NCI-H146 treated with DMSO at 0.1 percent for 48 hours (cell line): Measurements from ENCODE around the gene VIT.
A peak's percentile ranks its signal among the peaks of the same experiment; 100 is the strongest.

Source experiments
- DNase-seq: peaks from one replicate; lab custom pipeline; 2025; ENCODE audit not compliant: unreplicated experiment; lab: John Stamatoyannopoulos, UW

VIT gene

DNA sequence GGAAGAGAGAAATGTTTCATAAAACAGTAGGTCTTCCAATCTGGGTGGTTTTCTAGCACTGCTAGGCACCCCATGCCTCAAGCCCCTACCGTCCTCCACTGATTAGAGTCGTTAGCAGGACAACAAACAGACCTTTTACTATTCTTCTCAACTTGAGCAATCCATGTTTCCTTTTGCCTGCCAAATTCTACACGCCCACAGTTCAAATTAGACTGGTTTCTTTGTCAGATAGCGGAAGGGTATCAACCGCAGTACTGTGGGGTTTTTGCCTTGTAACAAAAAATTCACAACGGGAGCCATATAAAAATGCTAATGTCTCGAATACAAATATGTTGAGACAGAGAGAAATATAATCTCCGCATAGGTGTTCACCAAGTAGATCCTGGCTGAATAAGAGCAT lies 59.9 kb downstream of the VIT start:
- no peak for DNase-seq

- no peak for DNase-seq
Measured at GRCh38 chr2:36762764-36763490, 66.4 kb downstream of the VIT start.

GRCh38 chr2:36769106-36769505 lies 72.6 kb downstream of the VIT start:
- no peak for DNase-seq

- DNase-seq = no peak
Measured at GRCh38 chr2:36770542-36771287, 74.2 kb downstream of the VIT start.

DNA sequence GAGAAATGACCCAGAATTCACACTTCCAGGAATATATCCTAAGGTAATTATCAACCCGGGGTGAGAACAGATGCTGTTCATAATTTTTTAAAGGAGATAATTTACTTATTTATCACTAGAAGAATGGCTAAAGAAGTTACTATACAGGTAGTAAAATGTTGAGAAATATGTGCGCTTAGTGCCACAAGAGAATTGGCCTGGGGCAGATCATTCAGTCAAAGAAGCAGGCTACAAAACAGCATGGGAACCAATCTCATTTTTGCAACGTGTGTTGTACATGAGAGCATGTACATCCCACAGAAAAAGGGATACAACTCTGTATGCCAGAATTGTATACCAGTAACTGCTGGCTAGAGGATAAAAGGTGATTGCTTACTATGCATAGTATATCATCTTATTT lies 75.2 kb downstream of the VIT start:
- DNase-seq = no peak

- DNase-seq = no peak
Measured at GRCh38 chr2:36773947-36774346, 77.4 kb downstream of the VIT start.

- no peak for DNase-seq
Measured at GRCh38 chr2:36775261-36775660, 78.8 kb downstream of the VIT start.

DNA sequence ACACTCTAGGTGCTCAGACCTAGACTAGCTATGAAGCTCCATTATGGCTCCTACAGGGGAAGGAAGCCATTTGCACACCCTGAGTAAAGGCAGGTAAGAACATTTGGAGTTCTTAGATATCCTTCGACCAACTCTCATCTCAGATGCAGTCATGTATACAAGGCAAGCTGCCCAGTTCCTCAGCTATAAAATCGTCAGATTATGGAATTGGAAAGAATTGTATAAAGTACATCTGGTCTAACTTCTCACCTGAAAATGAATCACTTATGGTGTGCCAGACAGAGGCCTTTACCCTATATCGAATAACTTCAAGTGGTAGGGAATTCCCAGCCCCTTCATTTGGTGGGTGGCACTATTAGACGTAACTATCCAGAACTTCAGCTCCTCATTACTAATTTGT lies 79.3 kb downstream of the VIT start:
- no peak for DNase-seq

DNA sequence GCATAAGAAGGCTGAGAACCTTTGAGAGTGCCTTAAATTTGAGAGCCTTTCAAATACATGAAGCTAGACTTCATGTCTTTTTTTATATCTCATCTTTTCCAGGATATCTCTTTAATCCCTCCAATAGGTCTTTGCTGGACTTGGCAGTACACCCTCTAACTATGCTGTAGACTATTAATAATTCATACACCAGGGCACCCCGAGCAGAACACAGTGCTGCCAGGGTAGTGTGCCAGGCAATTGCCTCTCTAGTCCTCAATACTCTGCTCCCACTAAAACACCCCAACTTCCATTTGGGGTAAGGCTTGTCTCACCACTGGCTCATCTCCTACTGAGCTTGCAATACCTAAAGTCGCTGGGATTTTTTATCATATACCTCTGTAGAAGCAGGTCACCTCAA lies 80.8 kb downstream of the VIT start:
- no peak for DNase-seq

DNA sequence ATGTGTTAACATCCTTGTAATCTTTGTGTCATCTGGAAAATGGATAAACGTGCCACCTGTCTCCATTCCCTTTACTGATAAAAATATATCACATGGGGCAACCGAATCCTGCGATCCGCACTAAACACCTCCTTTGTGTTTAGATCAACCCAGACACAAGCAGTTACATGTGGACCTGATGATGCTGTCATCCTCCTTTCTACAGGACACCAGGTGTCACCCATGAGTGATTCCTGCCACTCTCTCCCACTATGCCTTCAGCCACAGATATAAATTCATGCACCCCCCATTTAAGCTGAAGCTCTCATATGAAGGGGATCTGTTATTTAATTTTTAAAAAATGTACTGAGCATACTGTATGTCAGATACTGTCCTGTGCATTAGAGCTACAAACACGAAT lies 81.3 kb downstream of the VIT start:
- no peak for DNase-seq

DNA sequence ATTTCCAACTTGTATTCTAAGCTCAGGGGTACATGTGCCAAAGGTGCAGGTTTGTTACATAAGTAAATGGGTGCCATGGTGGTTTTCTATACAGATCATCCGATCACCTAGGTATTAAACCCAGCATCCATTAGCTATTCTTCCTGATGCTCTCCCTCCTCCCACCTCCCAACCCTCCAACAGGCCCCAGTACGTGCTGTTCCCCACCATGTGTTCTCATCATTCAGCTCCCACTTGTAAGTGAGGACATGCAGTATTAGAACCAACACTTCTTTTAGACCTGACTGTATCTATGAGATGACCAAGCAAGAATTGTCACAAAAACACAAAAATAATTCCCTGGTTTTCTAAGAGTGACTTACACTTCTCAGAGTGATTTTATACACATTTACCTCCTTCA lies 83.0 kb downstream of the VIT start:
- DNase-seq = no peak

DNA sequence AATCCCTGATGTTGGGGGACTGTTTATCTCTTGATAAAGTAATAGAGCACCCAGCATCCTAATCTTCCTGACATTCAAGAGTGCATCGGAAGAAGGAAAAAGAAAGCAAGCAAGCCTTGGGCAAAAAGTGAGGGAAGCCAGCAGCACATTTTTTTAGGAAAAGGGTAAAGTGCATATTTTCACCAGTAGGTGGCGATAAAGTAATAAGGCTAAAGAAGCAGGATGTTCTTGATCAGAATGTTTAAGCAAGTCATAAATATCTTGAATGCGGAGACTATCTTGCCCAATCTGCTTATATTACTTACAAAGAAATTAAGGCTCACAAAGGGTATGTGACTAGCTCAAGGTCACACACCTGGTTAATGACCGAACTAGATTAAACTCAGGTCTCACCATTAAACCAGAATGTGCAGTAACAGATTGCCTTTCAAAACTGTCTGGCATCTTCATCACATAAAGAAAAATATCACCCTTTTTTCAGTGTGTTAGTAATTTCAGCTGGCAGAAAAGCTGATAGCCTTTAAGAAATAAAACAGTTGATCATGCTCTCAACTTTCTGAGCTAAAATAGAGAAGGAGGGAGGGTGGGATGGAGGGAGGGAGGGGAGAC lies 83.8 kb downstream of the VIT start:
- peak; percentile 45 for DNase-seq

GRCh38 chr2:36781907-36782720 lies 85.6 kb downstream of the VIT start:
- DNase-seq = no peak

DNA sequence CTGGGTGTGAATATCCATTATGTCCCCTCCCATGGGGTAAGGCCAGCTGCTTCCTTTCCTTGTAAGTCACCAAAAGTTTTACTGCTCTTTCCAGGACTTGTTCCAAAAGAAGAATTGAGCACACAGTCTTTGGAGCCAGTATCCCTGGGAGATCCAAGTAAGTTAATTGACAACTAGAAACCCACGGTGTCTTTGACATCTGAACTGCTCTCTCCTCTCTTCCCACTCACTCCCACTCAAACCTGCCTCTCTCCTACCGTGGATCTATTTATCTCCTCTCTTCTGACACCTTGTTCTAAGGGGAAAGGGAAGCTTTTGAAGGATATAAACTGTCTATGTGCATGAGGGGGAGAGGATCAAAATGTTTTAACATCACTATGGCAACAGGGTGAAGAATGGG lies 86.7 kb downstream of the VIT start:
- DNase-seq = no peak

DNA sequence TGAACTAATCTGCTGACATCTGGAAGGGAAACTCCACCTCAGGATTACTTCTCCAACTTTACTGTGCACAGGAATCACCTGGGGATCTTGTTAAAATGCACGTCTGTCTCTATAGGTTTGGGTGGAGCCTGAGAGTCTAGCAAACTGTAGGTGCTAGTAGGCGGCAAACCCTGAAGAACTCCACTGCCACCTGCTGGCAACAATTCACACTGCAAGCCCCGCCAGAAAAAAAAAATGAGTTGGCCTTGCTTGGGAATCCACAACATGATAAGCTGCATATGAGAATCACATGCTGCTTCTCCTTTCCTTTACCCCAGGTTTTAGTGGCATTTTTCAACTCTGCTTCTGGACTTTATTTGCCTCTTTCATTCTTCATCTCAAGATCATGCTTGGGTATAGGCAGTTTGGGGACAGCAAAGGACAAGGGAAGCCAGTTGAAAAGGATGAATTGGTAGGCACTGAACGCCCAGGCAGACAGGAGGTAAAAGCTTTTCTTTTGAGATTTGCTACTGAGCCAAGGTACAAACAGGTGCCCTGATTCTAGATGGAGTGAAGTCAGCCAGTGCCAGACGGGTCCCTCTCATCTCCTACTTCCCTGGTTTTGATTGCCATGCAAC lies 88.8 kb downstream of the VIT start:
- peak; percentile 34 for DNase-seq

DNA sequence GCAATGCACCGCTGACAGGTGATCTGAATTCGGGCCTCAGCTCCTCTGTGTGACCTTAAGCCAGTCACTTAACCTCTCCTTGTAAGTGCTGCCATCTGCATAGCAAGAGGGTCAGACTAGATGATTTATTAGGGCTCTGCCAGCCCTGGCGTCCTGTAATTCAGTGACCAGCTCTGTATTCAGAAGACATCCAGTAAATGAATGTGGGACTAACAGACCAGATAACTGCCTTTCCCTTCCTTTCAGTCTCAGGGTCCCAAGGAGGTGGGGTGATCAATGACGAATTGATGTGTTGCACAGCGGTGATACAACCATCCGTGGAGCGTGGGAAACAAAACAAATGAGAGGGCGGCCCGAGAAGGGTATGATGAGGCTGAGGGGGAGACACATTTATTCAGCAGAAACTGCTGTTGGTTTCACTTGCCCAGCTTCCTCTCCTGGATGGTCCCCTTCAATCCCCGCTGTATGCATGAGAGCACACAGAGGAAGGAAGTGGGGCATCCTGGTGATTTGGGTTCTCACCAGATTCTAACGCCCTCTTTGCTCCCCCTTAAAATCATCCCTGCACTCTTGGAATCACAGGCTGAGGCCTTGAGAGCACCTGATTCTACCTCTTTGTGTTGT lies 92.8 kb downstream of the VIT start:
- no peak for DNase-seq

DNA sequence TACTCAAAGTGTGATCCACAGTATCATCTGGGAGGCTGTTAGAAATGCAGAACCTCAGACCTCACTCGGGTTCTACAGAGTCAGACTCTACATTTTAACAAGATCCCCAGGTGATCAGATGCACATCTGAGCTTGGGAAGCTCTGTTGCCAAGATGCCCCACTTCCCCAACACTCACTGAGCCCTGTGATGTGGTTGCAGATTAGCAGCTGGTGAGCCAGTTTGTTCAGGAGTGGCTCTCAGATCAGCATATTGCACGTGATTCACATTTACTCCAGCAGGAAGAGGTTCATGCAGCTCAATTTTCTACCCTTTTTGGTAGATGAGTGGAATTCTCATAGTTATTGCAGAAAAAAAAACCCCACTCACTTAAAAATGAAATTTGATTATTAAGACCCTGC lies 96.4 kb downstream of the VIT start:
- DNase-seq = no peak

DNA sequence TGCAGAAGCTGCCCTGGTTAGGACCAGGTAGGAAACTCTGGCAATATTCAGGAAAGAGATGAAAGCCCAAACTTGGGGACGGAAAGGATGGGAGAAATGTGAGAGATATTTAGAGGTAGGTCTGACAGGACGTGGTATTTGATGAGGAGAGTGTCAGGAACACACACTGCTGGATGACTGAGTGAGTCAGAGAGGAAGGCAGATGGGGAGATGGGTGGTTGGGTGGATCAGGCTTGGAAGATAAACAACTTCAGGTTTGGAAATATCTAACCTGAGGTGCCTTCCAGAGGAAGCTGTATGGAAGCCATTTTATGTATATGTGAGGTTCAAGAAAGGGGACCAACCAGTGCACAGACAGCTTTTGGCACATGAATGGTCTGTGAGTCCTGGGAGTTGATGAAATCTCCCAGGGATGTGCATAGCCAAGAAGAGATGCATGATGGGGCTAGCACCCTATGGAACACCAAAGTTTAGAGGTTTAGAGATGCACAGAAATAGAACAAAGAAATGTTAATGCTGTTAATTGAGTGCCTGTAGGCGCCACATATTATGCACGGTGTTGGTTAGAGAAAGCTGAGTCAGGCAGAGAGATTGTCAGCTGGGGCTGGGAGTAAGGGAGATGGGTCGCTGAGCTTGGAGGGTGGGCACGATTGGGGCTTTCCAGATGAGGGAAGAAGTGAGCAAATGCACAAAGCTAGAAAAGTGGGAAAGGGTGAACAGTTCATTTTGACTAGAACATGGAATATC lies 101.0 kb downstream of the VIT start:
- DNase-seq = no peak

GRCh38 chr2:36798724-36799123 lies 102.2 kb downstream of the VIT start:
- DNase-seq = no peak

DNA sequence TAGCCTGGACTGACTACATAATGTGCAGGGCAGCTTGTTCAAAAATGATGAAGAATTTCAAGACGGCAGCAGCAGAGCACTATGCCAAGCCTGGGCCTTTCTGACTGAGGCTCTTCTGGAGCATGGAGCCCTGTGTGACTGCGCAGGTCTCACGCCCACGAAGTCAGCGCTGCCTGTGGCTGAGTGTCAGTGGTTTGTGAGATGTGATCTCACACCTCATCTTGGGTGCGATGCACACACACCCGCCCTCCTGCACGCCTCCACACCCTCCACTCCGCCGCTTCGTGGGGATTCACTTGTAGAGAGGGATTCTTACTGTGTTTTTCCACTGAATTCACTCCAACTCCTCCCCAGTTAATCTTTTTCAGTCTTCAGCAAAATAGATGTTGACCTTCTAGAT lies 103.9 kb downstream of the VIT start:
- DNase-seq = no peak
